ENCODE results near the gene NEDD8.

The NEDD8 gene

GRCh38 chr14:24232121-24232644 lies at the start of gene NEDD8:
Gene NEDD8, minus strand, starts transcription at chr14:24232367. Its CDS starts 100 bp downstream, at chr14:24232267.
- TF ChIP-seq, protein P1, sequence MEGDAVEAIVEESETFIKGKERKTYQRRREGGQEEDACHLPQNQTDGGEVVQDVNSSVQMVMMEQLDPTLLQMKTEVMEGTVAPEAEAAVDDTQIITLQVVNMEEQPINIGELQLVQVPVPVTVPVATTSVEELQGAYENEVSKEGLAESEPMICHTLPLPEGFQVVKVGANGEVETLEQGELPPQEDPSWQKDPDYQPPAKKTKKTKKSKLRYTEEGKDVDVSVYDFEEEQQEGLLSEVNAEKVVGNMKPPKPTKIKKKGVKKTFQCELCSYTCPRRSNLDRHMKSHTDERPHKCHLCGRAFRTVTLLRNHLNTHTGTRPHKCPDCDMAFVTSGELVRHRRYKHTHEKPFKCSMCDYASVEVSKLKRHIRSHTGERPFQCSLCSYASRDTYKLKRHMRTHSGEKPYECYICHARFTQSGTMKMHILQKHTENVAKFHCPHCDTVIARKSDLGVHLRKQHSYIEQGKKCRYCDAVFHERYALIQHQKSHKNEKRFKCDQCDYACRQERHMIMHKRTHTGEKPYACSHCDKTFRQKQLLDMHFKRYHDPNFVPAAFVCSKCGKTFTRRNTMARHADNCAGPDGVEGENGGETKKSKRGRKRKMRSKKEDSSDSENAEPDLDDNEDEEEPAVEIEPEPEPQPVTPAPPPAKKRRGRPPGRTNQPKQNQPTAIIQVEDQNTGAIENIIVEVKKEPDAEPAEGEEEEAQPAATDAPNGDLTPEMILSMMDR (IDR thresholded peaks at IDR 0.05), result no peak
- TF ChIP-seq ZFX (IDR thresholded peaks at IDR 0.05; ENCODE audit: borderline replicate concordance), result no peak
- H3K27ac ChIP-seq, result peak within 1 kb of the TSS; percentile 94

DNA sequence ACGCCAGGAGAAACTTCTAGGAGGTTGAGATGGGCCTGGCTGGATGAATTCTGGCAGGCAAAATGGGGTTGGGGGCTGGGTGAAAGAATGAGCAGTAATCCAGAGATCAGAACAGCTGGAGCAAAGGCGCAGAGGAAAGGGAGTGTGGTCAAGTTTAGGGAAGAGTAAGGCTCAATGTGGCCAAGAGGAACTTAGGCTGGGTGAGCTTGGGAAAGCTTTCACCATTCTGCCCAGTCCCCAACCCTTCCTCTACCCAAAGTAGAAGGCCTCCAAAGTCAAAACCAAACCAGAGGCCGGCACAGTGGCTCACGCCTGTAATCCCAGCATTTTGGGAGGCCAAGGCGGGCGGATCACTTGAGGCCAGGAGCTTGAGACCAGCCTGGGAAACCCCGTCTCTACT lies 49.5 kb upstream of the NEDD8 start:
- no peak overlapping the region for H3K27ac ChIP-seq
- TF ChIP-seq ZFX (IDR thresholded peaks at IDR 0.05; ENCODE audit: borderline replicate concordance), result no peak
- TF ChIP-seq, protein P1 (IDR thresholded peaks at IDR 0.05), result no peak

DNA sequence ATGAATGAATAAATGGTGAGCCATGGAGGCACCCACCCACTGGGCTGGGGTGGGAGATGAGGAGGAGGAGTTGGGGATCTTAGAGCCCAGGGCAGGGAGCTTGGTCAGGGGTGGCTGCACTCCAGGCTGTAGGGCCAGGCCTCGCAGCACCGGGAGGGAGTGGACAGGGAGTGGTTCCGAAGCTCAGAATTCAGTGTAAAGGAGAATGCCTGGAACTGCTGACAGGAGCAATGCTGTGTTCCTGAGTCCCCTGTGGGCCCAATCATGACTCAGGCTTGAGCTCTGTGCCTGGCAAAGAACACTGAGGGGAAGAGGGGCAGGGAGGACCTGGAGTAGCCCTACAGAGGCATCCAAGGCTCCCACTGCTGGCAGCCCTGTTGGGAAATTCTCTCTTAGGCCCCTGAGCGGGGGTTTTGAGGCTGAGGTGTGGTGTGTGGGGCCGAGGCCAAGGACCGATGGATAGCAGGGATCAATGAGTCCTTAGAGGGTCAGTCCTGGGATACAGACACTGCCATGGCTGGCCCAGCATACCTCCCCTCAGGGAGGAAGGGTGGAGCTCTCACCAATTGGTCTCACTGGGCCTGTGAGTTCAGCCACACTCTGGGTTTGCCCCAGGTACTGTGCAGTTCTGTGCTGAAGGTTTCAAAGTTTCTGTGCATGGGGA lies 48.8 kb upstream of the NEDD8 start:
- no peak overlapping the region for H3K27ac ChIP-seq
- no peak for TF ChIP-seq ZFX (IDR thresholded peaks at IDR 0.05; ENCODE audit: borderline replicate concordance)
- TF ChIP-seq, protein P1 (IDR thresholded peaks at IDR 0.05), result no peak

DNA sequence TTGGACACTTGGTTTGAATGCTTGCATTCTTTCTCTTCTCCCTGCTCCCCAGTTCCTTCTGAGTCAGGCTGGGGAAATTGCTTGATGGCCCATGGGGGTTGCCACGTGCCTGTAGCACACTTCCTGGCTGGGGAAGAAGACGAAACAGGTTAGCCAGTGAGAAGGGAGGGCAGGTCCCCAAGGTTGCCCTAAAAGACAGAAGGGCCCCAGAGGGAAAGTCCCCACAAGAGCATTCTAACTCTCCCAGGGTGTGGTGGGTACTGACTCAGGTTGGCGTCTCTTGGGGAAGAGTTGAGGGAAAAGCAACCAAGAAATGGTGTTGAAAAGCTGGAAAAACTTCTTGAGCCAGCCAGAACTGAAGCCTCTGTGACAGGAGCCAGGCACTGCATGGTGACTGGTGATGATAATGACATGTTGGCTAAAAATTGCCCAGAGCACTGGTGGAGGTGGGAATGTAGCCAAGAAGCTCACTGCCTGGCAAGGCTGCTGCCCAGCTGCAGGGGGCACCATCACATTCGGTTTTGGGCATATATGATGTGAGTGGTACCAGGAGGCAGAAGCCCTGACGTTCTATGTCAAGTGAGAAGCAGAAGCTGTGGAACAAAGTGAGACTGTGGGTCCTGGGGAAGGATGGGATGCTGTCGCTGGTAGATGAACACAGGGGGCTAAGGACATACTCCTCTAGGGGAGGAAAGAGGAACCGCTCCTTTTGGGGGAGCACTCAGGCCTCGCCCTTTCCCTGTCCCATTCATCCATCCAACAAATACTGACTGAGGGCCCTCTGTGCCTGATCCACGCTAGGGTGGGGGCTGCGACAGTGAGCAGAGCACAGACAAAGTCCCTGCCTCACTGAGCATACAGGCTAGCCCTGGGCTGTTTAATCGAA lies 47.4 kb upstream of the NEDD8 start:
- no peak for TF ChIP-seq ZFX (IDR thresholded peaks at IDR 0.05; ENCODE audit: borderline replicate concordance)
- TF ChIP-seq, protein P1 (IDR thresholded peaks at IDR 0.05), result peak; percentile 56
- H3K27ac ChIP-seq, result no peak overlapping the region

- H3K27ac ChIP-seq, result no peak overlapping the region
- no peak for TF ChIP-seq ZFX (IDR thresholded peaks at IDR 0.05; ENCODE audit: borderline replicate concordance)
- TF ChIP-seq, protein P1 (IDR thresholded peaks at IDR 0.05), result no peak
Observed at GRCh38 chr14:24278424-24278823, 46.3 kb upstream of the NEDD8 start.

DNA sequence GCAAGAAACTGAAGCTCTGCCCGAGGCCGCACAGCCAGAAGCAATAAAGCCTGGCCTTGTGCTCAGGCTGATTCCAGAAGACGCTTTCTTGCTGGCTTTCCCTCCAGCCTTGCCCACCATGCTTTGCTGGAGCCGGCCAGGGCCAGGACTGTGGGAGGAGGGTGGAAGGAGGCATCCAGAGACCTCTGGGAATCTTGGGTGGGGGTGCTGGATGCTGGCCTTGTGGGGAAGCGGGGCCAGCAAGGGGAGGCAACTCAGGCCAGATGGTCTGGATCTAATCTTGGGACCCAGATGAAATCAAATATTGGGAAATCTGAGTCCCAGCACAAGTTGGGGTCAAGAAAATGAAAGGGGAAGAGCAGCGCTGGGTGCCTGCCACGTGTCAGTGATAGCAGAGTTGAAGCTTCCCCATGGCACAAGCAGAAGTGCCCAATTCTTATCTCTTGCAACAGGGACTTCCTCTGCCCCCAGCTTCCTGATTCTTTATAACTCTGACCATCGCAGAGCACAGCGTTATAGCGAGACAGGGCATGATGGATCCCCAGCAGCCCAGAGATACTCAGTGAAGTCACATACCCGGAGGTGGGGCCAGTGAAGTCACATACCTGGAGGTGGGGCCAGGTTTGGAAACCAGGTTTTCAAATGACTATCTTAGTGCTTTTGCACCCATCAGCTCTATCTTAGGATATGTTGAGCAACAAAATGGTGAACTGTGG lies 45.6 kb upstream of the NEDD8 start:
- no peak for TF ChIP-seq ZFX (IDR thresholded peaks at IDR 0.05; ENCODE audit: borderline replicate concordance)
- TF ChIP-seq, protein P1 (IDR thresholded peaks at IDR 0.05), result no peak
- H3K27ac ChIP-seq, result no peak overlapping the region
